Stimulated activated CD8-positive, alpha-beta memory T cell treated with anti-CD3 and anti-CD28 coated beads, Interleukin-15, amount 100 ng/mL, for 48 hours (primary cell): ENCODE measurements around the gene CHTOP.

ENCODE experiments used
- DNase-seq, 2 donors: peaks; one replicate each; pipeline ENCODE4 v3.0.0-alpha.2; 2020; ENCODE audit warnings: low read depth in 2 of 2

The CHTOP gene

DNA sequence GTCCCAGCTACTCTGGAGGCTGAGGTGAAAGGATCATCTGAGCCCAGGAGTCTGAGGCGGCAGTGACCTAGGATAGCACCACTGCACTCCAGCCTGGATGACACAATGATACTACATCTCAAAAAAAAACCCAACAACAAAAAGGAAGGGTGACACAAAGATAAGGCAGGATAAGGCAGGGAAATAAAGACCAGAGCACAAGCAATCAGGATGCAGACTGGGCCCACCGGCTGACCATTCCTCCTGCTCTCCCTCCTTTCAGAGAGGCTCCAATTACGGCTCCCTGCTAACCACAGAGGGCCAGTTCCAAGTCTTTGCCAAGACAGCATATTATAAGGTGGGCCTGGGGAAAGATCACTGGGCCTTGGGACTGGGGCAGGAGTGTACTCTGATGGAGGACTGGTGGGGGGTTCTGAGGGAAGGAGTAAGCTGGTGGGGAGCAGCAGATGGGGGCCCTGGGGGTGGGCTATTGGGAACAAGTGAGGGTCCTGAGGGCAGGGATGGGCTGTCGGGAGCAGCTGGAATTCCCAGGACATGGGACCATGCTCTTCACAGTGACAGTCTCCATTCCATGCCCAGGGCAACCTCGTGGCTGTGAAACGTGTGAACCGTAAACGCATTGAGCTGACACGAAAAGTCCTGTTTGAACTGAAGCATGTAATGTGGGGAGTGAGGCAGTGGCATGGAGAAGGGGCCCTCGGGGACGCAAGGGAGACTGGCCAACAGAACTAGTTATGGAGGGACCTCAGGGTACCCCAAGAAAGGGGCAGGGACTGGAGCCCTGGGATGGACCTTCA, 51.9 kb downstream of the CHTOP start:
- no peak for DNase-seq

DNA sequence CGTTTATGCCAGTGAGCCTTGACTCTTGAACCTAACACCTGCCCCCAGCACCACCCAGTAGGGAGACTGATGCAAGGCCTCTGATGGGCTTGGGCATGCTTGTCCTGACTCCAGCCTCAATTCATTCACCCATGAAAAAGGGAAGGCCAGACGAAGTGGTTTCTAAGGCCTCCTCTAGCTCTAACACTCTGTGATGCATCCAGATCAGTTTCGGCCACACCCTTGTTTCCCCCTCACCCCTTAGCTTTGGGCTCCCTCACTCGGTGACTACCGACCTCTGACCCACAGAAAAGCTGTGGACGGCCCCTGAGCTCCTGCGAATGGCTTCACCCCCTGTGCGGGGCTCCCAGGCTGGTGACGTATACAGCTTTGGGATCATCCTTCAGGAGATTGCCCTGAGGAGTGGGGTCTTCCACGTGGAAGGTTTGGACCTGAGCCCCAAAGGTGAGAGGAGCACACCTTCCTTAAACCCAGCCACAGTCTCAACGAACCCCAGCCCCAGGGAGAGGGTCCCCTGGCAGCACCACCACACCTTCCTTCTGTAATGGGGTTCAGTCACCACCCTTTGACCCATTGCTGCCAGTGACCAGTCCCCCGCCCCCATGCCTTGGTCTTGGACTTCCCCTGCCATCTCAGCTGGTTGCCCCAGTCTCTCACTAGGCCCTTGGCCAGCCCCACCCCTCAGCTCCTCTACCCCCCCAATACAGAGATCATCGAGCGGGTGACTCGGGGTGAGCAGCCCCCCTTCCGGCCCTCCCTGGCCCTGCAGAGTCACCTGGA, 53.7 kb downstream of the CHTOP start:
- DNase-seq: no peak

DNA sequence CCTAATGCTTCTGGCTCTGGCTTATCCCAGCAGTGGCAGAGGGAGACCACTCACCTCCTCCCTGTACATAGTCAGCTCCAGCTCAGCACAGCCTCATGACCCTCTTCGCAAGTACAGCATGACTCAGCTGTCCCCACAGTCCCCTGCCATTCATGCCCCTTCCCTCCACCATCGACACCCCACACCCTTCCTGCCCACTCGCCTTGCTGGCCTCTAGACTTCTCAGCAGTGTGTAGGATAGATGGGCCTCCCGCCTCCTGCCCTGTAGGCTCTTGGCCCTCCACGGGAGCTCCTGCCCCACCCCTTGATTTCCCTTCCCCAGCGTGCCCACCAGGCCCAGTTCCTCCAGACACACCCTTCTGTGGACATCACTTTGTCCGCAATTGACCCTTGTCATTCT, 54.4 kb downstream of the CHTOP start:
- no peak for DNase-seq

DNA sequence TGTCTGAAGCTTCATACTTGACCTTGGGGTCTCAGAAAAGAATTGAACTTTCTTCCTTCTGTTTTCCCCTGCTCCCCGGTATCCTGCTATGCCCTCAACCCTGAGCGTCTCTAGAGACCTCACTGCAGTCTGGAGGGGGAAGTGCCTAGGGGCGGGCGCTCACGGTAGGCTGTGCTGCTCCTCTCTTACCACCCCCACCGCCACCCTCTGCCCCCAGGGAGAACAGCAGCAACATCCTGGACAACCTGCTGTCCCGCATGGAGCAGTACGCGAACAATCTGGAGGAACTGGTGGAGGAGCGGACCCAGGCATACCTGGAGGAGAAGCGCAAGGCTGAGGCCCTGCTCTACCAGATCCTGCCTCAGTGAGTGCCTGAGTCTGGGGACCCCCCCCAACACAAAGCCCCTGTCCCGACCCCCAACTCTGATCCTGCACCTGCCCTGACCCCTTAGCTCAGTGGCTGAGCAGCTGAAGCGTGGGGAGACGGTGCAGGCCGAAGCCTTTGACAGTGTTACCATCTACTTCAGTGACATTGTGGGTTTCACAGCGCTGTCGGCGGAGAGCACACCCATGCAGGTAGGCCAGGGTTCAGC, 55.0 kb downstream of the CHTOP start:
- DNase-seq: no peak

DNA sequence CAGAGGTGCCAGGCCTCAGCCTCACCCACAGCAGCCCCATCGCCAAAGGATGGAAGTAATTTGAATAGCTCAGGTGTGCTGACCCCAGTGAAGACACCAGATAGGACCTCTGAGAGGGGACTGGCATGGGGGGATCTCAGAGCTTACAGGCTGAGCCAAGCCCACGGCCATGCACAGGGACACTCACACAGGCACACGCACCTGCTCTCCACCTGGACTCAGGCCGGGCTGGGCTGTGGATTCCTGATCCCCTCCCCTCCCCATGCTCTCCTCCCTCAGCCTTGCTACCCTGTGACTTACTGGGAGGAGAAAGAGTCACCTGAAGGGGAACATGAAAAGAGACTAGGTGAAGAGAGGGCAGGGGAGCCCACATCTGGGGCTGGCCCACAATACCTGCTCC, 59.6 kb downstream of the CHTOP start:
- DNase-seq: no peak
